ENCODE data around the gene GPS1.

DNA sequence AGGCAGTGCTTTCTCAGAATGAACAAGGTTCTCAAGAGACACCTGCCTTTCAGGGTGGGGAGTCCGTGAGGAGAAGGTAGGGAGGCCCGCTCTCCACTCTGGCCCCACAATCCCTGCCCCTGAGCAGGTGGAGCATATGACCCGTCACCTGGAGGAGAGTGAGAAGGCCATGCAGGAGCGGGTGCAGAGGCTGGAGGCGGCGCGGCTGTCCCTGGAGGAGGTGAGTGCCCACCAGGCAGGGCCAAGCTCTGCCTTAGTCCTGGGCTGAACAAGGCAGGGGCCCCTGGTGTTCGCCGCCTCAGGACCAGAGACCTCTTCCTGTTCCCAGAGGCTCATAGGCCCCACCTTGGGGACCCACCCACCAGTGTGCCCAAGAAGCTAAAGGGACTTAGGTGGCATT lies 22.7 kb upstream of the GPS1 start:
- TF ChIP-seq, protein P1, sequence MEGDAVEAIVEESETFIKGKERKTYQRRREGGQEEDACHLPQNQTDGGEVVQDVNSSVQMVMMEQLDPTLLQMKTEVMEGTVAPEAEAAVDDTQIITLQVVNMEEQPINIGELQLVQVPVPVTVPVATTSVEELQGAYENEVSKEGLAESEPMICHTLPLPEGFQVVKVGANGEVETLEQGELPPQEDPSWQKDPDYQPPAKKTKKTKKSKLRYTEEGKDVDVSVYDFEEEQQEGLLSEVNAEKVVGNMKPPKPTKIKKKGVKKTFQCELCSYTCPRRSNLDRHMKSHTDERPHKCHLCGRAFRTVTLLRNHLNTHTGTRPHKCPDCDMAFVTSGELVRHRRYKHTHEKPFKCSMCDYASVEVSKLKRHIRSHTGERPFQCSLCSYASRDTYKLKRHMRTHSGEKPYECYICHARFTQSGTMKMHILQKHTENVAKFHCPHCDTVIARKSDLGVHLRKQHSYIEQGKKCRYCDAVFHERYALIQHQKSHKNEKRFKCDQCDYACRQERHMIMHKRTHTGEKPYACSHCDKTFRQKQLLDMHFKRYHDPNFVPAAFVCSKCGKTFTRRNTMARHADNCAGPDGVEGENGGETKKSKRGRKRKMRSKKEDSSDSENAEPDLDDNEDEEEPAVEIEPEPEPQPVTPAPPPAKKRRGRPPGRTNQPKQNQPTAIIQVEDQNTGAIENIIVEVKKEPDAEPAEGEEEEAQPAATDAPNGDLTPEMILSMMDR (conservative IDR thresholded peaks at IDR 0.05; ENCODE audit: low read length) = no peak
- TF ChIP-seq EZH2phosphoT487 (IDR thresholded peaks at IDR 0.05; ENCODE audit: borderline replicate concordance) = no peak
